Islet precursor cell (in vitro differentiated cells): ENCODE data around the gene DENND10.
"Not testable (repeated sequence)": the region's sequence is repeated elsewhere in the genome, so short reads cannot be mapped to it uniquely, and the experiment has no call there.

Experiments used
- DNase-seq: peaks from one replicate; pipeline ENCODE4 v3.0.0-alpha.2; 2018

The DENND10 gene

DNA sequence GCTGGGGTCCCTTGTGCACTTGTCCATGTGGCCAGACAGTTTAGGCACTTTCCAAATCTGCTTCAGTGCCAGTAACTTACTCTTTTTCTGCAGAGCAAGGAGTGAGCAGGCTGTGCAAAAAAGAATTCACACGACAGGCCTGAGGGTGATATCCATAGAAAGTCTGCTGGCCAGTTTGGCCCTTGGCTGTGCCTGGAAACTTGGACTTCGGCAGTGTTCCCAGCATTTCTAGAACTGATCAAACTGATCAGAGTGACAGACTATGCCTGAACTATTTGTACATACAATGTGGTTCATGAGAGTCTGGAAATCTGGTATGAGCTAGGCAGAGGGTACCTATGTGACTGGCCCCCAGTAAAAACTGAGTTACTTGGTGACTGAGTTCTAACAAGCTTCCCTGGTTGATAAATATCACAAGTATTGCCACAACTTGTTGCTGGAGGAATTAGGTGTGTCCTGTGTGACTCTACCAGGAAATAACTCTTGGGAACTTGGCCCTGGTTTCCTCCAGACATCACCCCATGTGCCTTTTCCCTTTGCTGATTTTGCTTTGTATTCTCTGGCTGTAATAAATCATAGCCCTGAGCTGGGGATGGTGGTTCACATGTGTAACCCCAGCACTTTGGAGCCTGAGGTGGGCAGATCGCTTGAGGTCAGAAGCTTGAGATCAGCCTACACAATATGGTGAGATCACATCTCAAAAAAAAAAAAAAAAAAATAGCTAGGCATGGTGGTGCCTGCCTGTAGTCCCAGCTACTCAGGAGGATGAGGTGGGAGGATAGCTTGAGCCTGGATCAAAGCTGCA, 3.3 kb upstream of the DENND10 start:
- no peak for DNase-seq

DNA sequence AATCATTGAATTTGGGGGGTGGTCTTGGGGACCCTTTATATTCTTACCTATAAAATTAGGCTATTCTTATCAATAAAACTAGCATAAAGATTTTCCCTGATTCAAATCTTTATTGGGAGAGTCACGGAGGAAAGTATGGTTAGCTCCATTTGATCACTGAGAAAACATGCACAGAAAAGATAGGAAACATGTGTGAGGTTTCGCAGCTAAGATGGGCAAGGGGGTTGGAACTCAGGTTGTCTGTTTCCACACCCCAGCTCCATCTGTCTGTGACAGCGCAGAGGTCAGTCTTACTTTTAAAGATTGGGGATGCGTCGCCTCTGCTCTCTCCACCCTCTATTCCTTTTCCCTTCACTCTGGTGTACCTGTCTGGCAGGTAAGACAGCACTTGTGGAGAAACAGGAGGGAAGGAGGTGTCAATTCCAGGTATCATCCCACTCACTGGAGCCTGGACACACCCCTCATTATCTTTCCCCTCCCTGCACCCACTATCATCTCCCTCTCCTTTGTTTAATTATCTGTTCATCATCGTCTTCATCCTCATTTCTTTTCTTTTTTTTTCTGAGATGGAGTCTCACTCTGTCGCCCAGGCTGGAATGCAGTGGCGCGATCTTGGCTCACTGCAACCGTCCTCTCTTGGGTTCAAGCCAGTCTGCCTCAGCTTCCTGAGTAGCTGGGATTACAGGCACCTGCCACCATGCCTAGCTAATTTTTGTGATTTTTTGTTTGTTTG, 2.4 kb upstream of the DENND10 start:
- no peak for DNase-seq

DNA sequence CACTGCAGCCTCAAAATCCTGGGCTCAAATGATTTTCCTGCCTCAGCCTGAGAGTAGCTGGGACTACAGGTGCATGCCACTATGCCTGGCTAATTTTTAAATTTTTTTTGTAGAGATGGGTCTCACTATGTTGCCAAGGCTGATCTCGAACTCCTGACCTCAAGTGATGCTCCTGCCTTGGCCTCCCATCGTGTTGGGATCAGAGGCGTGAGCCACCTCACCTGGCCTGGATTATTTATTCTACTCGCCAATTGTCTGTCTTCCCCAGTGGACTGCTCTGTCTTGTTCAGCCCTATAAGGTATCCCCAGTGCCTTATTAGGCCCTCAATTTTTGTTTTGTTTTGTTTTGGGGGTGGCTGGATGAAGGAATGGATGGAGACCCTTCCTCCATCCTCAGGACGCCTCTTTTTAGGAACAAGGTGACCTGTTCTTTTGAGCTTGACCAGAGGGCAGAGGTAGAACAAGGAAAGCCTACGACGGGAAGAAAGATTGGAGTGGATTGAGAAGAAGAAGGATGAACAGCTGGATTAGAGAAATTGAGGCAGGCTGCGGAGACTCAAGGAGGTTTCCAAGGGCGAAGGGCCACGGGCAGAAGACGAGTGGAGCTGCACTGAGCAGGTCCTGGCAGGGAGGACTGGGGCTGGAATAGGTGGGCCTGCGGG, 541 bp upstream of the DENND10 start:
- DNase-seq = no peak

DNA sequence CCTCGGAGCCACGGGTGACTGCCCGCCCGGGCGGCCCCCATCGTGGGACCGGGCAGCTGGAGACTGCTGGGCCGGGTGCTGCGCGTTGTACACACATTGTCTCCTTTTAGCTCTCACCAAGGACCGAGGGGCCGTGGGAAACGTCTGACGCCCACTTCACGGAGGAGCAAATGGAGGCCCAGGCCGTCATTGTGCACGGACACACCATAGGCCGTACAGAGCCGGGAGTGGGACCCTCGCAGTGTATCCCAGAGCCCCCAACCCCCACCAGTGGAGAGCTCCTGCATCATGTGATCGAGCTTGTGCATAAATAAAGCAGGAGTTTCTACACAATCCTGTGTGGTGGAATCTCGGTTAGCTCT, 722 bp downstream of the DENND10 start:
- peak; percentile 63 for DNase-seq

DNA sequence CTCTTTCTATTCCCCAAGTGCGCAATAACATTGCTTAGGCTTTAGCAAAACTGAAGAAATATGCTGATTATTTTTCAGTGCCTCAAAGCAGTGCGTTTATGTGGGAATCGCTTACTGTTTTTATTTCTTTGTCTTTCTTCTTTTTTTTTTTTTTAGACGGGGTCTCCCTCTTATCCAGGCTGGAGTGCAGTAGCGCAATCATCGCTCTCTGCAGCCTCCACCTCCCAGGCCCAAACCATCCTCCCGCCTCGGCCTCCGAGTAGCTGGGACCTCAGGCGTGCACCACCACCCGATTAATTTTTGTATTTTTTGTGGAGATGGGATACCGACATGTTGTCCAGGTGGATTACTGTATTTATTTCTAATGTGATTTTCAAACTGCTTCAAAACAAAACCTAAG, 1.2 kb downstream of the DENND10 start:
- no peak for DNase-seq

DNA sequence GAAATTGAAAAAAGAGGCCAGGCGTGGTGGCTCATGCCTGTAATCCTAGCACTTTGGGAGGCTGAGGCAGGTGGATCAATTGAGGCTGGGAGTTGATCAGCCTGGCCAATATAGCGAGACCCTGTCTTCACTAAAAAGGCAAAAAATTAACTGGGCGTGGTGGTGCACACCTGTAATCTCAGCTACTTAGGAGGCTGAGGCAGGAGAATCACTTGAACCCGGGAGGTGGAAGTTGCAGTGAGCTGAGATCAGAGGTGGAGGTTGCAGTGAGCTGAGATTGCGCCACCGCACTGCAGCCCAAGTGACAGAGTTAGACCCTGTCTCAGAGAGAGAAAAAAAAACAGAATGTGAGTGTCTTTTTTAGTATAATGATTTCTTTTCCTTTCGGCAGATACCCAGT, 2.0 kb downstream of the DENND10 start:
- DNase-seq = not testable (repeated sequence)

DNA sequence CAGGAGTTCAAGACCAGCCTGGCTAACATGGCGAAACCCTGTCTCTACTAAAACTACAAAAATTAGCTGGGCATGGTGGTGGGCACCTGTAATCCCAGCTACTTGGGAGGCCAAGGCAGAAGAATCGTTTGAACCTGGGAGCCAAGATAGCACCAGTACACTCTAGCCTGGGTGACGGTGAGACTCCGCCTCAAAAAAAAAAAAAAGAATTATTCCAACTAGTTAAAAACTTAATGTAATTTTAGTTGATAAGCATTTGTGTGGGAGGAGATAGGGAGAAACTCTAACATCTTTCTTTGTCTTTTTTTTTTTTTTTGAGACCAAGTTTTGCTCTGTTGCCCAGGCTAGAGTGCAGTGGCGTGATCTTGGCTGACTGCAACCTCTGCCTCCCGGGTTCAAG, 3.2 kb downstream of the DENND10 start:
- DNase-seq = not testable (repeated sequence)

DNA sequence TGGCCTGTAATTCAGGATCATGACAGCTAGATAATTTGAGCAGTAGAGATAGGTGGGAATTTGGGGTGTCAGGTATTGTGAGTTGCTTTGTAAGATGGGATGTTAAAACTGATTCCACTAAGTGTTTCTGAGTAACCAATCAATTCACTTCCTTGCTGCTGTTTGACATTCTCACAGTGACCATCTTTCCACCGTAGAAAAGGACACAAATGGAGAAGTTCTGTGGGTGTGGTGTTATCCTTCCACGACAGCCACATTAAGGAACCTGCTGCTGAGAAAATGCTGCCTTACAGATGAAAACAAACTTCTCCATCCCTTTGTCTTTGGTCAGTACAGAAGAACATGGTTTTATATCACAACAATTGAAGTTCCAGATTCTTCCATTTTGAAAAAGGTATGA, 3.9 kb downstream of the DENND10 start:
- not testable (repeated sequence) for DNase-seq

DNA sequence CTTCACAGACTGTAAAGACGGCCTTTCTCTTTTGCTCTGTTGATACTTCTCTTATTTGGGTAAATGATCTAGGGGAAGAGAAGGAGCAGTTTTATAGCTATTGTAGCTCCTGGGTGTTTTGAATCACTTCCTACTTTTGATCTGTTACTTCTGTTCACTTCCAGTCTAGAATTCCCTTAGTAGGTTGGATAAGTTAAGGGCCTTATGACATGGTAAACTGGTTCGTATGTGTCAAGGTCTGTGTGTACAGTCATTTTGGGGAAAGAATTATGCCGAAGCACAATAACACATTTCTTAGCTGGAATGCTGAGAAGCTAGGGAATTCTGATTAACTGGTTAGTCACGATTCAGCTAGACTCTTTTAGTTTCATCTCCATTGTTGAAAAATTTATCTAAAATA, 8.1 kb downstream of the DENND10 start:
- no peak for DNase-seq

DNA sequence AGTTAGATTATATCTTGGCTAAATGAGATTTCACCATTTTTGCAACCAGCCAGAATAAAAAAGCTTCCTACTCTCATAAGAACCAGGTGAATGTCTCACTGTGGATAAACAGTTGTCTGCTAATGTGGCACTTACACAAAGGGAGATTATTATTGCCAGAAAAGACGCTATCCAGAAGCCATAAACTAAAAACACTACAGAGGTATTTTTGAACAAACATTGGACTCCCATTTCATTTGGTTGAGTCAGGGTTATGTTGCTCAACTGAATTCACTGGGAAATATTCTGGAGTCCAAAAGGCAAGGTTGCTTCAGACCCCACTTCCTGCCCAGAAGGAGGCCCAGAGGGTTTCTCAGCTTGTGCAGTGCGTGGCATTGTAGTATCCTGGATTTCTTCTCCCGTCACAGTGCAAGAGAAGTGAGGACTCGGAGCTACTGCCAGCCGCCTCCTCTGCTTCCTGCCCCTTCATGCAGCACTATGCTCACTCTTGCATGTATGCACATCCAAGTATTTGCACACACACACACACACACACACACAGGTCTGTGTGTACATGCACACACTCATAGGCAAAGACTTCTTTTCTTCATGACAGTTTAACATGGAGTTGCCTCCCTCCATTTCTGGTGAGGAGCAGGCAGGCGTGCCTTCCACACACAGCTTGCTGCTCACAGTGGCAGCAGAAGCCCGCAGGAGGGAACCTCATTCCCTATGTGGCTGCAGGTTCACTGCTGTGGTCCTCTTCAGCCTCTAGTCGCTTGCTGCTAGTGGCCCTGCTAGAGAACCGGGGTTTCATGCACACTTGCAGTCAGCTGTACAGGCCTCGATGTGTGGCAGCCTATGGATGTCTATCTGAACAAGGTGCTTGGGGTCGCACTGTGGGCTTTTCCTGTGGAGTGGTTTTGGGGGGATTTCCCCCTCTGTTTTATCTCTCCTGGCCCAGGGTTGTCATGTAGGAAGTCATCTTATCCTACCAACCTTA, 10.1 kb downstream of the DENND10 start:
- no peak for DNase-seq

DNA sequence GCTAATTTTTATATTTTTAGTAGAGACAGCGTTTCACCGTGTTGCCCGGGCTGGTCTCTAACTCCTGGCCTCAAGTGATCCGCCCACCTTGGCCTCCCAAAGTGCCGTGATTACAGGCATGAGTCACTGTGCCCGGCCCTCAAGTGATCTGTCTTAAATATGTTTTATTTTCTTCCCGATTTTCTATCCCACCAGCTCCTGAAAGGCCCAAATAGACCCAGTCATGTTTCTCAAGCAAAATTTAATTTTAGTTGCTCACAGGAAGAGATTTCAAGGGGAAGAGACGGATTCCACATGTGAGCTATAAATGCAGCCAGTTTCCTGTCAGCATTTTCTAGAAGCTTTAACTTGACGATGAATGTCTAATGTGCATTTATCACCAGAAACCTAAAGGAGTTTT, 12.0 kb downstream of the DENND10 start:
- no peak for DNase-seq

DNA sequence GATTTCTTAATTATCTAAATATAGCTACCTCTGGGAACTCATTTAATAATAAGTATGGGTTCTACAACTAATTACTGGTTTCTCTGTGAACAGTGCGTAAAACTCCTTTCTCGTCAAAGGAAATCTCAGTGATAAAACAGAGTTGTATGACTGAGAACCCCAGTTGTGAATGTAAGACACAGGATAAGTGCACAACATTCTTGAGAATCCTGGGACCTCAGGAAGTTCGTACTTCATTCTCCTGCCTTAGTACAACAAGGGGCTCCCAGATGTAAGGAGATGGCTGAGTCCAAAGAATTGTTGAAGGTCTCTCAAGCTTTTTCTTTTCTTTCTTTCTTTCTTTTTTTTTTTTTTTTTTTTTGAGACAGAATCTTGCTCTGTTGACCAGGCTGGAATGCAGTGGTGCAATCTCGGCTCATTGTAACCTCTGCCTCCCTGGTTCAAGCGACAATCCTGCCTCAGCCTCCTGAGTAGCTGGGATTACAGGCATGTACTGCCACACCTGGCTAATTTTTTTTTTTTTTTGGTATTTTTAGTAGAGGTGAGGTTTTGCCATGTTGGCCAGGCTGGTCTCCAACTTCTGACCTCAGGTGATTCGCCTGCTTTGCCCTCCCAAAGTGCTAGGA, 12.5 kb downstream of the DENND10 start:
- no peak for DNase-seq

DNA sequence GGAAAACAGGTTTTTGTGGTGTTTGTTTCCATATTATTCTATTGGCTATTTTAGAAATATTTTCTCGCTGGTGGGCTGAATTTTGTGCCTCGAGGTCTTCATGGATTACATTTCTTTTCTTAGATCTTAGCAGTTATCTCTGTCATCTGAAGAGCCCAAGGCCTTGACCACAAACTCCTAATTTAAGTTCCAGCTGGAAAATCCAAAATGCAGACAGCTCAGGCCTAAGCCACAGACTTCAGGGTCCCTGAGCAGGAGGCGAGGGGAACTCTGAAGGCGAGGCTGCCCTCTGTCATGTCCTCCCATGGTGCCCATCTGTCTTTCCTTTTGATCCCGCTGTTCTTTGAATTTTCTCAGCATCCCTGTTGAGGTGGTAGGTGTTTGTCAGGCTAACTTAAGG, 14.3 kb downstream of the DENND10 start:
- no peak for DNase-seq

DNA sequence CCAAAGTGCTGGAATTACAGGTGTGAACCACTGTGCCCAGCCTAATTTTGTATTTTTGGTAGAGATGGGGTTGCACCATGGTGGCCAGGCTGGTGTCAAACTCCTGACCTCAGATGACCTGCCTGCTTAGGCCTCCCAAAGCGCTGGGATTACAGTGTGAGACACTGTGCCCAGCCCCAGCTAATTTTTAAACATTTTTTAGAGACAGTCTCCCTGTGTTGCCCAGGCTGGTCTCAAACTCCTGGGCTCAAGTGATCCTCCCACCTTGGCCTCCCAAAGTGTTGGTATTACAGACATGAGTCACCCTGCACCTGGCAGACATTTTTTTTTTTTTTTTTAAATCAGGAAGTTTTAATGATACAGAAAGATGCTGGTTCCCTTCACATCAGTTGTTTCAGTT, 15.5 kb downstream of the DENND10 start:
- no peak for DNase-seq

DNA sequence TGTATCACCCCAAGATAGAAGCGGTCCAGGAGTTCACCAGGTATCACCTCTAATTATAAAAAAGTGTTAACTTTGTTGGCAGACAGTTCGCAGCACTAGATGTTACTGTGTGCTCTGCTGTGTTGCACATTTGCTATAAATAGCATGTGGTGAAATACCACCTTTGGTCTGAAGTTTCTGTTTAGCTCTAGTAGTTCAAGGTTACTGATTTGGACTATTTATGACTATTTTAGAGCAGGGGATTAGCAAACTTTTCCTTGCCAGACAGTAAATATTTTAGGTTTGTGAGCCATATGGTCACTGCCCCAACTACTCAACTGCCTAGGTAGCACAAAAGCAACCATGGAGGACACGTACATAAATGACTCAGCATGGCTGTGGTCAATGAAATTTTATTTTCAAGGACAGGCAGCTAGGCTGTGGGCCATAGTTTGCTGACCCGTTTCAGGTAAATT, 16.5 kb downstream of the DENND10 start:
- DNase-seq = no peak

DNA sequence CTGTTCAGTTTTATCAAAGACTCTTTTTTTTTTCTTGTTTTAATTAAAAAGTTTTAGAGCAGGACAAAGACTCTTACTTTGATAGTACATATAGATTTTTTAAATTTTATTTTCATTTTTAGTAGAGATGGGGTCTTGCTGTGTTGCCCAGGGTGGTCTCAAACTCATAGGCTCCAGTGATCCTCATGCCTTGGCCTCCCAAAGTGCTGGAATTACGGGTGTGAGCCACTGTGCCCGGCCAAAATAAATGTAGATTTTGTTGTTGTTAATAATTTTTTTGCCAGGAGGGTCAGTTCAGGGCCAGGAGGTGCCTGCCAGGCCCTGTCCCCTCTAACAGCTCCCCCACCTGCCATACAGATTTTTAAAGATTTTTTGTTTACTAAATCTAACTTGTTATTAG, 17.0 kb downstream of the DENND10 start:
- no peak for DNase-seq

DNA sequence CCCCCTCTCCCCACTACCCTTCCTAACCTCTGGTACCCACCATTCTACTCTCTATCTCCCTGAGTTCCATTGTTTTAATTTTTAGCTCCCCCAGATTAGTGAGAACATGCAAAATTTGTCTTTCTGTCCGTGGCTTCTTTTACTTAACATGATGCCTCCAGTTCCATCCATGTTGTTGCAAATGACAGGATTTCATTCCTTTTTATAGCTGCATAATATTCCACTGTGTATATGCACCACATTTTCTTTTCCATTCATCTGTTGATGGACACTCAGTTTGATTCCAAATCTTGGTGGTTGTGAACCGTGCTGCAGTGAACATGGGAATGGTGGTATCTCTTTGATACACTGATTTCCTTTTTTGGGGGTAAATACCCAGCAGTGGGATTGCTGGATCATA, 22.0 kb downstream of the DENND10 start:
- DNase-seq = no peak

DNA sequence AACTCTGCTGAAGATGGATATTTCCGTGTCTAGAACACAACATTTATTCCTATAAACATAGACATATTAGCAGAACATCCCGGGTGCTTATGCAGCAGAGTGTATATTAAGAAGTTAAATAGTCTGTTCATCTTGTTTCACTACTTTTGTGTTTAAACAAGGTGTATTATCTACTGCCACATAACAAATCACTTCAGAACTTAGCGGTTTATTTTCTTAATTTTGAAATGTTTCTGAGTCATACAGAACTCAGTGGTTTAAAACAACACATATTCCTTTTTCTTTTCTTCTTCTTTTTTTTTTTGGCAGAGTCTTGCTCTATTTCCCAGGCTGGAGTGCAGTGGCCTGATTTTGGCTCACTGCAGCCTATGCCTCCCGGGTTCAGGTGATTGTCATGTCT, 25.8 kb downstream of the DENND10 start:
- DNase-seq = no peak

DNA sequence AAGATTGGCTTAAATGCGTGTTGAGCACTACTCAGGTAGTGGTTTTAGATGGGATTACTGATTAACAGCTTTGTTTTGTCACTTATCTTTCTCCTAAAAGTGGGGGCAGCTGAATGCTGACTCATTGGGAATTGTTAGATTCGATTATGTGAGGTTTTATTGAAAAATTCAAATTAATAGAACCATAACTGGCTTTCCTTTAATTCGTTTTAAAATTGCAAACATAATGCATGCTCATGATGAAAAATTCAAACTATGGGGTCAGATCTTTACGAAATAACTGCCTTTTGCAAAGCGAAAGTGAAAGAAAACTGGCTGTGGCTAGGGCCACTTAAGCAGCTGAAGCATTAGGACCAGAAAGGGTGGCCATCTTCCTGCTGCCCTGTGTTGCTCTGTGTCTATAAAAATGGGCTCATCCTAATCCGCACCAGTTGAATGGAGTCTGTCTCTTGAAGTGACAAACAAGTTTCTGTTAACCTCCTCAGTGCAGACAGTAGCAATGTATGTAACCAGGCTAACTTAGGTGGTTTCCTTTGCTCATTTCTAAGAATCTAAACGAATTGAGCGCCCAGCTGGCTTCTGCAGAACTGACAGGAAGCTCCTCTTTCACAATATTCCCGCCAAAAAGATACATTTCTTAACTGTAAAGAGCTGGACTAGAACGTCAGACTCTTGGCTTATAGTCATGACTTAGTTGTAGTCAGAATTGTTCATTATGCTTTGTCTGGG, 27.8 kb downstream of the DENND10 start:
- no peak for DNase-seq

DNA sequence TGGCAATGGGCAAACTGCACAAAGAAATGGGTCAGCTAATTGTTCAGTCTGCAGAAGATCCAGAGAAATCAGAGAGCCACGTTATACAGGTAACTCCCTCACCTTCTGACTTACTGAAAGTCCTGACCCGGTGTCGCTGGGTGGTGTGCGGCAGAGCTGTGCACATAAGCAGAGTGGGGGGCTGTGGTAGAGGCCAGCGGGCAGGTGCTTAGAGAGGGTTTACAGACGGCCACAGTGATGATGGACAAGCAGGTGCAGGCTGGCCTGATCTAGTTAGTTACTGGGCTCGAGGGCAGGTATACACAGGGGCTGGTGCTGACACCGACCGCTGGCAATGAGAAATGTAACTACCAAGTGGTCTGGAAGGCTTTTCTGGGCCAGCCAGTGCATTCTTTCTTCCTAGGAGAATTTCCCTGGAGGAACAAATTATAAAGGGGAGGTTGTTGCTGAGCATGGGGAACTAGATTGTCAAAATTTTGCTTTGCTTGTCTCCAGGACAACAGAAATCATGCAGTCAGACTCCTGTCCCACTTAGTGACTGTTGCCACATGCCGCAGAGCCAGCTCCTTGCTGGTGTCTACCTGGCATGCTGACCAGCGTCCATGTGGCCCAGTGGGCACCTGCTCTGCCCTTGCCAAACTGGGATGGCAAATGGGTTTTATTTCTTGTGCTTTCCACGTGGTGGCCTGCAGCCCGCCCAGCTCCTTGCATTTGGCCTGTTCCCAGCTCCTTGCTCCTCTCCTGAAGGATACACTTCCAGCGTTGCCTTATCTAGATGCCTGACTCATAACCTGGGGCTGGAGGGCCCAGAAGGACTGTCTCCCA, 28.8 kb downstream of the DENND10 start:
- DNase-seq = no peak

DNA sequence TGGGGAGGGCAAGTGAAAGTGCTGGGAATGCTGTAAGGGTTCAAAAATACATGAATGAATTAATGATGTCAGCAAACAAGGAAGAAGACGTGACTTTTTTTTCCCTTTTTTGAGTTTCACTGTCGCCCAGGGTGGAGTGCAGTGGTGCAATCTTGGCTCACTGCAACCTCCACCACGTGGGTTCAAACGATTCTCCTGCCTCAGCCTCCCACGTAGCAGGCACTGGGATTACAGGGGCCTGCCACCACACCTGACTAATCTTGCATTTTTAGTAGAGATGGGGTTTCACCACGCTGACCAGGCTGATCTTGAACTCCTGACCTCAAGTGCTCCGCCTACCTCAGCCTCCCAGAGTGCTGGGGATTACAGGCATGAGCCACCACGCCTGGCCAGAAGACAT, 30.0 kb downstream of the DENND10 start:
- no peak for DNase-seq
